Measurements from ENCODE around the gene CDK5. TPM values are rescaled to one million over a fixed set of nuclear protein-coding genes. Genes with fewer than 3 reads are reported as not detected.

Gene CDK5
- total and polyA plus RNA-seq, 9 of the 15 experiments (the other 6 are each of a cell fraction or from before 2014, with no cell fraction given) = 3.2 to 38.0 (median 27.5) TPM

GRCh38 chr7:151010307-151011096, 47.2 kb downstream of the CDK5 start (continued):
- TF ChIP-seq ETS1 (conservative IDR thresholded peaks at IDR 0.05; ENCODE audit: control insufficient read depth, low read depth, low read length) (peak; percentile 58), NCOA6 (IDR thresholded peaks at IDR 0.05) (no peak), SIX5 (IDR thresholded peaks at IDR 0.05; ENCODE audit: borderline replicate concordance in 1 of 2, insufficient read depth in 1 of 2, low read depth in 1 of 2, low read length in 2 of 2) (no peak), ZNF586 (CRISPR knock-in tag; conservative IDR thresholded peaks at IDR 0.05) (no peak), REST (IDR thresholded peaks at IDR 0.05; ENCODE audit: borderline replicate concordance) (no peak), REST (CRISPR knock-in tag; IDR thresholded peaks at IDR 0.05; ENCODE audit: low read depth) (peak; percentile 67; the same call in 1 of the 2 replicates), NCOR1 (IDR thresholded peaks at IDR 0.05) (no peak), CXXC5 (CRISPR knock-in tag; IDR thresholded peaks at IDR 0.05) (peak; percentile 62), TAF9B (IDR thresholded peaks at IDR 0.05; ENCODE audit: partially characterized antibody) (no peak), GABPB1 (CRISPR knock-in tag; IDR thresholded peaks at IDR 0.05) (no peak; the same call in 1 of the 2 replicates), TCF7L2 (IDR thresholded peaks at IDR 0.05; ENCODE audit: low read depth, low read length) (no peak), ZNF764 (CRISPR knock-in tag; IDR thresholded peaks at IDR 0.05; ENCODE audit: low read depth) (no peak), ZNF584 (CRISPR knock-in tag; IDR thresholded peaks at IDR 0.05; ENCODE audit: low read depth) (no peak), TCF7 (IDR thresholded peaks at IDR 0.05; ENCODE audit: borderline replicate concordance) (peak; percentile 71; the same call in 1 of the 2 replicates), FOXK2 (conservative IDR thresholded peaks at IDR 0.05 in 1 of 2, IDR thresholded peaks at IDR 0.05 in 1 of 2; ENCODE audit: low read depth in 2 of 2) (no peak), RFX5 (IDR thresholded peaks at IDR 0.05; ENCODE audit: low read depth, low read length) (no peak), PREB (CRISPR knock-in tag; IDR thresholded peaks at IDR 0.05) (no peak), HCFC1 (IDR thresholded peaks at IDR 0.05; ENCODE audit: low read depth, low read length) (no peak)

Measured in K562 (cell line).